GM12864 (cell line): ENCODE data around the gene EFNA4.

Source experiments
- DNase-seq: peaks from one replicate; pipeline ENCODE4 v3.0.0-alpha.2; 2011; ENCODE audit warnings: low read depth
- H3K4me3 ChIP-seq: 2 replicates; pipeline ENCODE4 v1.5.1; 2011; ENCODE audit warnings: mild to moderate bottlenecking, low read depth, low read length, control low read depth
- CTCF ChIP-seq: IDR thresholded peaks from 2 replicates; pipeline ENCODE4 v1.5.1; 2011; ENCODE audit warnings: low read depth, mild to moderate bottlenecking, moderate library complexity, low read length, control low read depth, inconsistent platforms; ENCODE audit errors: missing control alignments

Gene EFNA4

GRCh38 chr1:155083865-155084721 lies 20.6 kb downstream of the EFNA4 start:
- DNase-seq = no peak
- peak; percentile 20 for TF ChIP-seq CTCF

GRCh38 chr1:155084722-155085503 lies 21.4 kb downstream of the EFNA4 start:
- peak; percentile 81 for TF ChIP-seq CTCF
- DNase-seq = peak; percentile 60

More at GRCh38 chr1:155083865-155084721, 20.6 kb downstream of the EFNA4 start:
- peak overlapping the region; percentile 60 for H3K4me3 ChIP-seq

GRCh38 chr1:155085504-155086127 lies 22.1 kb downstream of the EFNA4 start:
- TF ChIP-seq CTCF = no peak
- no peak for DNase-seq
- H3K4me3 ChIP-seq = peak overlapping the region; percentile 60

More at GRCh38 chr1:155084722-155085503, 21.4 kb downstream of the EFNA4 start:
- peak overlapping the region; percentile 60 for H3K4me3 ChIP-seq

GRCh38 chr1:155086128-155086741 lies 22.7 kb downstream of the EFNA4 start:
- no peak for DNase-seq
- no peak overlapping the region; the same call in 1 of the 2 replicates for H3K4me3 ChIP-seq
- TF ChIP-seq CTCF = peak; percentile 99

- DNase-seq = no peak
- H3K4me3 ChIP-seq = no peak overlapping the region
- TF ChIP-seq CTCF = no peak
Observed at GRCh38 chr1:155086856-155087535, 23.5 kb downstream of the EFNA4 start.
